NCI-H1930 (cell line): ENCODE data around the gene PEAK1.
A peak's percentile ranks its signal among the peaks of the same experiment; 100 is the strongest.

Source experiments
- DNase-seq, 2 experiments: peaks; one replicate each; lab custom pipeline; 2025; lab: John Stamatoyannopoulos, UW

Gene PEAK1

DNA sequence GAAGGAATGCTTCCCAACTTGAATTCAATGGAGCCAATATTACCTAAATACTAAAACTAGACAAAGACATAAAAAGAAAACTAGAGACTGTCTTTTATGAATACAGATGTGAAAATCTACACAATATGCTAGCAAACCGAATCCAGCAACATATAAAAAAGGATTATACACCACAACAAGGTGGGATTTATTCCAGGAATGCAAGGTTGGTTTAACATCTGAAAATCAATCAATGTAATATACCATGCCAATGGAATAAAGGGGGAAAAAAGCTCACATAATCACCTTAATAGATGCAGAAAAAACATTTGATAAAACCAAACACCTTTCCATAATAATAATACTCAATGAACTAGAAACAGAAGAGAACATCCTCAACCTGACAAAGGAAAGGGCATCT lies 279.7 kb downstream of the PEAK1 start:
- no peak for DNase-seq

DNA sequence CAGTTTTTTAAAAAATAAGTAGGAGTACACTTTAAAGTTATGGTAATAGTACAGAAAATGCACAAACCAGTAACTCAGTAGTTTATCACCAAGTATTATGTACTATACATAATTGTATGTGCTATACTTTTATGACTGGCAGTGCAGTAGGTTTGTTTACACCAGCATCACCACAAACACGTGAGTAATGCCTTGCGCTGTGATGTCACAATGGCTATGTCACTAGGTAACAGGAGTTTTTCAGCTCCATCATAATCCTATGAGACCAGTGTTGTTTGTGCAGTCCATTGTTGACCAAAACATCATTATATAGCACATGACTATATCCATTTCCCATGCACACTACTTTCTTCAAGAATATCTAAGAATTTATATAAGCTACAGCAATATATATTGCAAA lies 280.6 kb downstream of the PEAK1 start:
- no peak for DNase-seq

DNA sequence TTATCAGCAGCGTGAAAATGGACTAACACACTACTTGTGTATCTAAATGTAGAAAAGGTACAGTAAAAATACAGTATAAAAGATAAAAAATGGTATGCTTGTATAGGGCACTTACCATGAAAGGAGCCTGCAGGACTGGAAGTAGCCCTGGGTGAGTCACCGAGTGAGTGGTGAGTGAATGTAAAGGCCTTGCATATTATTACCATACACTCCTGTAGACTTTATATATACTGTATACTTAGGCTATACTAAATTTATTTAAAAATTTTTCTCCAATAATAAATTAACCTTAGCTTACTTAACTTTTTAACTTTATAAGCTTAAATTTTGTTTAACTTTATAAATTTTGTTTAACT lies 281.8 kb downstream of the PEAK1 start:
- DNase-seq, result no peak

DNA sequence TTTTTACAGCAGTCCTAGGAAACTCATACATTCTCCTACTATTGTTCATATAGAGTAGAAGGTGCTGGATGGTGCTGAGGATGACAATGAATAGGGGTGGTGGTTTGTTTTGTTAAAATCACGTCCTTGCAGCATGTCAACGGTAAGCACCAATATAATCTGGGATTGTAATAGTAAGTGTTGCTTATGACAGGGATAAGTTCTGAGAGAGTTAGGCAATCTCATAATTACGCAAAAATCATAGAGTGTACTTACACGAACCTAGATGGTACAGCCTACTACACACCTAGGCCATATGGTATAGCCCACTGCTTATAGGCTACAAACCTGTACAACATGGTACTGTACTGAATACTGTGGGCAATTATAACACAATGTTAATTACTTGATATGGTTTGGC lies 284.7 kb downstream of the PEAK1 start:
- DNase-seq, result no peak

DNA sequence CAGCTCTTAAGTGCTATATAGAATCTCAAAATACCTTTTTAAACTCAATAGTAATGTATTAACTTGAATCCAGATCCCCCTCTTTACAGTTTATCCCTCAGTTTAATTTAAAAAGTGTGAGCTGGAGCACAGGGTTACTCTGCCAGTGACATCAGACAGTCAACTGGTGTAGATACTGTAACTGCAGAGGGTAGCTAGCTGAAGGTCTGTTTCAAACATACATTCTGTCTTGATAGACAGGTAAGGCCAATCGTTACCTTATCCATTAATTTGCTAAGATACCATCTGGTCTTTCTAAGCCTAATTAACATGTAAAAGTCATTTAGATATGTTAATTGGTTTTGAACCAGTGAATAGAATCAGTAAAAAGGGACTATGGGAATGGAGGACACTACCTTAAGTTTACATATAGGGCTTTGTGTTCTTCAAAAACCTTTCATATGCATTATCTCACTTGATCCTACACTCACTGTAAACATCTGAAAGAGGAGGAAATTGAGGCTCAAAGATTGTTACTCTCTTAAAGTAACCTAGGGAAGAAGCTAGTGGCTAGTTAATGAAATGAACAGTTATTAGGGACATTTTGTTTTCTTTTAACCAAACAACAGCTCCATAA lies 289.5 kb downstream of the PEAK1 start:
- no peak for DNase-seq

DNA sequence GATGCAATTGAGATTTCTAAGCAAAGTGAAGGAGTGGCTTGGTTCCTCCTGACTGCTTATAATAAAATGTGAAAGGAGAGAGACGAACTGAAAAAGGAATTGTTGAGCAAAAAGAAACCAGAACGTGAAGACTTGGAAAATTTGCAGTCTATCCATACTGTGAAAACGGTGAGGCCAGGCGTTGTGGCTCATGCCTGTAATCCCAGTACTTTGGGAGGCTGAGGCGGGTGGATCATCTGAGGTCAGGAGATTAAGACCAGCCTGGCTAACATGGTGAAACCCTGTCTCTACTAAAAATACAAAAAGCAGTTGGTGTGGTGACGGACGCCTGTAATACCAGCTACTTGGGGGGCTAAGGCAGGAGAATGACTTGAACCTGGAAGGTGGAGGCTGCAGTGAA lies 292.3 kb downstream of the PEAK1 start:
- DNase-seq, result no peak

DNA sequence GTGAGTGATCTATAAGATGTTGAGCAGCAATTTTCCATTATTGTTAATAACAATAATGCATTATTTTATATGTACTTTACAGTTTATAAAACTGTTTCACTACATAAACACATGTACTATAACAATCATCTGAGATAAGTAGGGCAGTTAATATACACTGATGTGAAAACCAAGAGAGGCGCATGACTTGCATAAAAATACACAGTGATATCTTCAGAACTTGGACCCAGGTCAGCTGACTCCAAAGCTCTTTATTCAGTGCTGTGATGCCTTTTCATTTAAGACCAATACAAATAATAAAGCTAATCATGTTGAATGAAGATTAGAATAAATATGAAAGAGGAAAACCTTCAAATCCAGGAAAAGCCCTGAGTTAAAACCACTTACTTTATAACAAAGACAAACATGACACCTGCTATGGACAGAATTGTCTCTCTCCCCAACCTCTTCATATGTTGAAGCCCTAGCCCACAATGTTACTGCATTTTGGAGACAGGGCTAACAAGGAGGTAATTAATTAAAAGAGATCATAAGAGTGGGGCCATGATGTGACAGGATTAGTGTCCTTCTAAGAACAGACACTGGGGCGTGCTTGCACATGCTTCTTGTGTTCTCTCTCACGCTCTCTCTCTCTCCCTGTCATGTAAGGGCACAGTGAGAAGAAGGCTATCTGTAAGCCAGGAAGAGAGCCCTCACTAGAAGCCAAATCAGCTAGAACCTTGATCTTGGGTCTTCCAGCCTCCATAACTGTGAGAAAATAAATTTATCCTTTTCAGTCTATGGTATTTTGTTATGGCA lies 293.2 kb downstream of the PEAK1 start:
- DNase-seq, result no peak

DNA sequence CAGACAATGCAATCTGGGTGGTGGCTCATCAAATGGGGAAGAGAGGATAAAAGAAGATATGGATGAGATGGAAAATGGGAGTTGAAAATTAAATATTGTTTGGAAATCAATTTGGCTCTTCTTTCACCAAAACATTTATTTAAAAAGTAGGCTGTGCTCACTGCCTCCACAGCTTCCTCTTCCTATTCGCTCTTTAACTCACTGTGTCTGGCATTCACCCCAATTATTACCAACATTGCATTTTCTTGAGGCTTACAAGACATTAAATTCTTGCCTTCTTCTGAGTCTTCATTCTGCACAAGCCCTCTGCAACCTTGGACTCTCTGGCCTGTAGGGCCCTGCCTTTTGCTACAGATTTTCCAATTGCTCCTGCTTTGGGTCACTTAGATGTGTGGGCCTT lies 296.1 kb downstream of the PEAK1 start:
- DNase-seq, result no peak

DNA sequence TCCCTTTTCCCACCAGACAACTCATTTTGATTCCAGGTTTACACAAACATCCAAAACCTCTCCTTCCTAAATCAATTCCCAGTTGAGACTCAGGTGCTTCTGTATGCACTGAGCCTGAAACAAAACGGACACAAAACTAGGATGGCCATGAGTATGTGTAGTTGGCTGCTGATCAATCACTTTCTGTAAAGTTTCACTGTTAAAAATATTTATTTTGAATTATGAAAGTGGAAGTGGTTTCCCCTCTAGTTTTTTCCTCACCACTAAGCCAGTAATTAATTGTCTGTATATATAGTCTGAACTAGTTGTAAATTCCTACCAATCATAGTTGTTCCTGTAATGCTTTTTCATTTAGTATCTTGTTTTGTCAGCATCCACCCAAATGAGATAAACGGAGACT lies 297.3 kb downstream of the PEAK1 start:
- DNase-seq, result no peak

DNA sequence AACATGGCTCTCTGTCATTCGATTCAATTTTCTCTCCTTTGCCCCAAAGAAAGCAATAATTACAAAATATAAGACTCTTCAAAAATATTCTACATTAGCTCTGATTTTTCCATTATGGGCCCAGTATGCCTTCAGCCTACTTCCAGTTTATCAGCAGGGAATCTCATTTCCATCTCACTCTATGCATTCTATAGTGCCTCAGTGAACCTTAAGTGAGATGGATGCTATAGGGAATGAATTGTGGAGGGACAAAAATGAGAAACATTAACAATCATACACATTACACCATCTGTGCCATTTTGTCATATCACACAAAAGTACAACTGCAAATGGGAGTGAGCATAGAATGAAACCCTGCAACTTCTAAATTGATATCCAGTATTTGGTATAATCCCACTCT lies 298.3 kb downstream of the PEAK1 start:
- DNase-seq, result no peak

DNA sequence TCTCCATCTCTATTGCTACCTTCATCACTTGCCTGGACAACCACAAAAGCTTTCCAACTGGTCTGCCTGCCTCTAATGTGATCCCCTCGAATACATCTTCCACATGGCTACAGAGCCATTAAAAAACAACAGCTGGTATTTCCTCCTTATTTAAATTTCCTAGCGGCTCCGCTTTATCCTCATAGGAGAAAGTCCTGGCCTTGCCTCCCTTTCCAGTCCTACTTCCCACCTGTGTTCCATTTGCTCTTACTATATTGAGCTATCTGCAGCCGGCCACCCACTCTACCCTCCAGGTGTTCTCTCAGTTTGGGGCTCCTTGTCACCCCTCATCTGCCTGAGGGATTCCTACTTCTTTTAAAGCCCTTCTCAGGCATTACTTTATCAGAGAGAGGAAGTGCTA lies 299.3 kb downstream of the PEAK1 start:
- DNase-seq, result no peak

DNA sequence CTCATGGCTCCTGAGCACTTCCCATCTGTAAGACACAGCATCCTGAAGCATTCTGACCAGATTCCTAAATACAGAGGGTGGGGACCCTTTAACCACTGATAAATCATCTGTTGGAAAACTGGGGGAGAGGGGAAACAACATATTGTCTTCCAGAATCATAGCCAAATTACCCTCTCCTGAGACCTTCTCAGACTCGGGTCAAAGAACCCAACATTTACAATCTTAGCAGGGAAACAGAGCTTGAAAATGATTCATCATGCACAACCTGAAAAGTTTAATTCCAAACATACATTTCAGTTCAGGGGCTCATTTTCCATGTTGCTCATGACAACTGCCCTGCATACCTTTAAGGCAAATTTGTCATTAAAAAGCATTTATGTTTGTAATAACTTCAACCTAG lies 300.5 kb downstream of the PEAK1 start:
- no peak for DNase-seq

DNA sequence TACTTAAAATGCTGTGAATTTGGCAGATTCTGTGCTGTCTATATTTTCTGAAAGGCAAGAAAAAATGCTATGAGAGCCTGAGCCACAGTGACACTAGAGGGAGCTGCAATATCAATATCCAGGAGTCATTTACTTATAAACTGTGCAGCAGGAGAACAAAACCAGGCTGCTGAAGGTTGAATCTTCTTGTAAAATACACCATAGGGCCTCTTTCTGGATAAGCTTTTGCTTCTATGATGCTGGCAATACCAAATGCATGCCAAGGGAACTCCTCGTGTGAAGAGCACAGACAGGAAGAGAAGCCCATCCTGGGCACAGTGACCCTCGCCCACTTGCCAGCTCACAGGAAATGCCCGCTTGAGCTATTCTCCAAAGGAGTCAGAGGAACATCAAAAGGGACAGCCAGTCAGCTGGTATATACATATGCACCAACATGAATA lies 301.0 kb downstream of the PEAK1 start:
- peak; percentile 2 to 12 for DNase-seq

DNA sequence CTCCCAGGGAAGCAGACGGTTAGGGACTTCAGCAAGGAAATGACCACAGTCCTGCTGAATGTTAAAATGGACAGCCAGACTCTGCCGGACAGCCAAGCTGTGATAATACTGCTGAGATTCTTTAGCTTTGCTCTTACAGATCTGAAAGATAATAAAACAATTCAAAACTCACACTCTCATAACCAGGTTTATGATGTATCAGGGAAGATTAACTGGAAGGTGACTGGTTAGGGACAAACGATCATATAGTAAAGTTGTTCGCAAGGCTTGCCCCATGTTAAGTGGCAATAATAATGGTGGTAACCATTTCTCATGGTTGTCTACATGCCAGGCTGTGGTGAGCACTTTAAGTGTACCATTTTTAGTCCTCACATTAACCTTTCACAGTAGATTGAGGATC lies 304.7 kb downstream of the PEAK1 start:
- no peak for DNase-seq

DNA sequence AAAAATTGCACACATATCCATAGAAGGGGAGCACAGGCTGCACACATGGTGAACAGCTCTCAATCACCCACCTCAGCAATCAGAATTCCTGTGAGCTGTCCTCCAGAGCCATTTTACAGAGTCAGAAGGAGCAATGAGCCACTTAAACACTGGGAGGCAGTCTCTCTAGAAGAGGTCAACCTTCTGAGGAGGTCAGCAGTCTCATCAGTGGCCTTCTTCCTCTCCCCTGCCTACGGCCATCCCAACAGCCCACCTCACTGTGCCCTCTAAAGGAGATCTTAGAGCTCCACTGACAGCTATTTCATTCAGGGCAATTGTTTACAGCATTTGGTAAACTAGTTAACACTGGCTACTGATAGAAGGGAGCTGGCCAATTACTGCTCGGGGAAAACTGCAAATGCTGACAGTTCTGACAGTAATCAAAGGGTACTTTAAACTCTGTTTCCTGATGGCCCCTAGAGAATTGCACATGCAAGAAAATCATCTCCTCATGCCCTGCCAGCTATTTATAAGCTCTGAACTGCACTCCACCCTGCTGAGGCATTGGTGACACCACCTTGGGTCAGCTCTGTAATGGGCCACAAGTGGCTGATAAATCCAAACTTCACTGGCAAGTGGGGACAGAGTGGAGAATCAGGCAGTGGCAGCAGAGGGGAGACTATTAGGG lies 306.9 kb downstream of the PEAK1 start:
- no peak for DNase-seq

DNA sequence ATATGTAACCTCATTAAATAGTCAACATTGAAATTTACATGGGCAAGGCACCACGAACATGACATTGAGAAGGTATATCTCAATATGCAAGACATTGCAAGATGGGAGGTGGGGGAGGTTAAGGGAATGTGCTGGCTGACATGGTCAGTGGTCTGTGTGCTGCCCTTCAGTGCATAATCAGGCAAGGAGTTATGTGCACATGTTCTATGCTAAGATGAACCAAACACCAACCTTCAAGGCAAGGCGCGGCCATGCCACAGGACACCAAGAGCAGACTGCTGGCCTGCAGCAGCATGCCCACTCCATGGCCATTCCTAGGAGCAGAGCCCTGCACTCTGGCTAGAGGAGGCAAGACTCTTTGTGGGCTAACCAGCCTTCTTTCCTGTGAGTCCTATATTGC lies 308.1 kb downstream of the PEAK1 start:
- no peak for DNase-seq

DNA sequence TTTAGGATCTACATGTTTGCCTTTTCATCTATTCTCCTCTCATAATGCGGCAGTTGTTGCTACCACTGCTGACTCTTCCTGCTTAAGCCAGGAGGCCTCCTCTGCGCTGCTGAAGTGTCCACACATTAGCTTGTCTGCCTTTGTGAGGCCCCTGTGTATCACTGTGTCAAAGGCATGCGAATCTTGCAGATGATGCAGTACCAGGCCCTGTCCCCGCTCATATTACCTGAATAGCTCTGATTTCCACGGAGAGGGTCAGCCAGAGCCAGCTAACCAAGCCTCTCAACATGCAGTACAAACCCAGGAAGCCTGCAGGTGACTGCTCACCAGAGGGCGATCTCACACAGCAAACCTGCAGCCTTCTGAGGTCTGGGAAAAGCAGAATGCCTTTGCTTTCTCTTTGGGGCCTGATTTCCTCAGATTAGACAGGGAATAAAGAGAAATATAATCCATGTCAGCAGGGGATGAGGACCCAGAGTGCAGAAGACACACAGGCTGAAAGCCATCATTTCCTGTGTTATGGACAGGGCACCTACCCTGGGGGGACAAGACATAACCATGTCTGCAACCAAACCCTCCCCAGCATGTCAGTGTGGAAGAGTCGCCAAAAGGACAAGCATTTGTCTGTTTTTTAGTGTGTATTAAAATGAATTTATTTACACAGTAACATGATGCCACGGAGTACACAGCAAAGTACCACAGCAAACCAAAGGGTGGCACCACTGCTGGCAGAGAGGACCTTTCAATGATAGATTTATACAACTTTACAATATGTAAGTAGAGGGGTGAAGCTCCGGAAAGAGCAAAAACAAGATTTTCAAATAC lies 312.2 kb downstream of the PEAK1 start:
- DNase-seq, result peak; percentile 23 to 26

DNA sequence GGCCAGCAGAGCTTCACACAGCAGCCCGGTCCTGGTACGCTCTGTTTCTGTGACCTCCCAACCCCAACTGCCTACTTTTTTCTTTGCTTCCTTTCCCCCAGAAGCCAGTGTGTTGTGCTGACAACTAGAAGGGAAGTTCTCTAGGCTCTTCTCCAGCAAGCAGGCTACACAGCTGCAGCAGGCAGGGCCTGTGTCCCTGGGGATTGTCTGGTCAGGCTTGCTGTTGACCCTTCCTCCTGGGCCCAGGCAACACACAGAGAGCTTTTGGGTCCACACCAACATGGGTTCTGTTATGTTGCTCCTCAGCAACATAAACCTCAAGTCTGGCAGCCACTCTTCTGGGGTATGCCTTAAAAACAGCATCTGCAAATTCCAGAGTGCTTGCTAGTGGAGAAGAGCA lies 312.8 kb downstream of the PEAK1 start:
- no peak for DNase-seq

DNA sequence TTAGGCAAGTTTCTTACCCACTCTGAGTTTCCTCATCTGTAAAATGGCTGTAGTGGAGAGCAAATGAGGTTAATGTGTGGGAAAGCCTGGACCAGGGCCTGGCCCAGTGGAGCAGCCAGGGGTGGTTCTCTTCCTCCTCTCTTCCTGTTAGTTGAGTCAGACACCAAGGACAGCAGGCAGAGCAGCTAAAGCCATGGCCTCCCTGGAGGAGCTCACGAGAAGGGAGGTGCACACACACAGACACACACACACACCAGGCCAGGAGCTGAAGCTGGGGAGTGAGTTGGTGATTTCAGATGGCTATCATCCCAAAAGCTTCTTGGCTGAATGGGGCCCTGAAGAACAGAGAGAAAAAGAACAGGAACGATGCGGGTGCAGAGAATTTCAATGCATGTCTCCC lies 315.7 kb downstream of the PEAK1 start:
- DNase-seq, result no peak

DNA sequence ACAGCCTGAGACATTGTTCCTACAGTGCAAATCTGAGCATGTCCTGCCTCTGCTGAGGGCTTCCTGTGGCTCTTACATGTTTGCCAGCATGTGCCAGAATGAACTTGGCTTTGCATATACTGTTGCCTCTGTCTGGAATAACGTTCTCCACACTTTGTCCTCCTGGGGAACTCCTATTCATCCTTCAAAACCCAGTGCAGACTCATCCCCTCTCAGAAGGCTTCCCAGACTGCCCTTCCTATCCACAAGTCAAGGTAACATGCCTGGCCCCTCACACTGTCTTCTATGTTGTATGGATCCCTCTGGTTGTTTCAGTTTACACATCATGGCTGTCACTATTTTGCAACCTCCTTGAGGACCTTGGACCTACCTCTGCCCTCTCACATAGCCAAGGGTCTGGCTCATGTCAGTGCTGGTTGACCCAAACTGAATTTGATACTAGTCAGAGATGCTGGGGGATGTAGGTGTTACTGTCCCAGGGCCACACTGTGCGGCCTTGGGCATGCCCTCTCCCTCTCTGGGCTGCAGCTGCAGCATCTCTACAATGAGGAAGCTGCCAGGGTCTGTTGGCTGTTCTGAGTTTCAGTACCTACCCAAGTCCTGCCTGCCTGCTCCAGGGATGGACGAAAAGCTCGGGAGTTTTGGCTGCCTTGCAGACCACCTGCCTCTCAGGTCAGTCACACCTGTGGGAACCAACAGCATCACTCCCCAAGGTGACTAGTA lies 320.0 kb downstream of the PEAK1 start:
- DNase-seq, result no peak

DNA sequence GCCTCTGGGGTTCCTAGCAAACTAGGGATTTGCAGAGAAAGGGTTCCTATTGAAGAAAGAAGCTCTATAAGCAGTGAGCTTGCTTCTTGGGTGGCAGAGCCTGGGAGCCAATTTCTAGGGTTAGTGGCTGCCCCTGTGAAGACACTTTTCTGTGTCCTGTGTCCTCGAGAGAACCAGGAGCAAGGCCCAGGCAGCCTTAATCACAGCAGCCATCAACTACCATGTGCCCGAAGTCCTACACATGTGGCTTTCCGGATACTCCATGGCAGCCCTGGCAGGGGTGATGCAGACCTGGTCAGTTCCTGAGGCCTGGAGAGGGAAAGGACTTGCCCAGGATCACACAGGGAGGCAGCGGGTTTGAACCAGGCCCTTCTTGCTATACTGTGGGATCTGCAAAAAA lies 321.3 kb downstream of the PEAK1 start:
- DNase-seq, result no peak

DNA sequence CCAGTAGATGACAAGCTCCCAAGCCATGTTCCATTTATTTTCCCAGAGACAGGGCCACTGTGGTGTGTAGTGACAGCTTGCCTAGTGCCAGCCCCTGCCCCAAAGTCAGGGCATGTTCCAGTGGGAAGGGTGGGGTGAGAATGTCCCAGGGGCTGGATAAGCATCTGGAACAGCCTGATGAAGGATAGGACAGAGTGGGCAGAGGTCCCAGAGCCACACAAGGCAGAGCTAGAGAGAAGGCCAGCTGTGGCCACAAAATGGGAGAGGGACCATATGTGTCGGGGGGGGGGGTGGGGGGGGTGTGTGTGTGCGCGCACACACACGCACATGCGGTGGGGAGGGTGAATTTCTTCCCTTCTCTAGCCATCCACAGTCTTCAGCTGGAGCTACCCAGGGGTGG lies 322.0 kb downstream of the PEAK1 start:
- DNase-seq, result no peak
